ENCODE results near the gene SUSD1.
A peak's percentile ranks its signal among the peaks of the same experiment; 100 is the strongest.

Gene SUSD1

GRCh38 chr9:112110094-112110776, 64.9 kb downstream of the SUSD1 start:
- H3K4me1 ChIP-seq (ENCODE audit: control insufficient read depth in 1 of 2, insufficient read depth in 2 of 2, low read length in 2 of 2): no peaks in the 10 kb centered on the region
- H3K9me3 ChIP-seq (ENCODE audit: control insufficient read depth in 1 of 2, low read length in 2 of 2): no peaks in the 10 kb centered on the region
- no peak overlapping the region for H3K9ac ChIP-seq (ENCODE audit: low read depth in 1 of 2, low read length in 2 of 2)
- H3K27ac ChIP-seq (ENCODE audit: low read depth, low read length): no peak overlapping the region
- H3K4me3 ChIP-seq (ENCODE audit: low read depth in 1 of 2, low read length in 2 of 2): no peak overlapping the region
- no peaks in the 10 kb centered on the region for H3K27me3 ChIP-seq (ENCODE audit: control insufficient read depth in 1 of 2, insufficient read depth in 2 of 2, low read length in 2 of 2)
- H3K36me3 ChIP-seq (ENCODE audit: control insufficient read depth in 1 of 2, insufficient read depth in 2 of 2, low read length in 2 of 2): peaks cover 4 to 8% of the 10 kb centered on the region in 2 donors

- Histone ChIP-seq H3K9ac (ENCODE audit: low read depth in 1 of 2, low read length in 2 of 2) (no peak overlapping the region), H3K27me3 (ENCODE audit: control insufficient read depth in 1 of 2, insufficient read depth in 2 of 2, low read length in 2 of 2) (no peaks in the 10 kb centered on the region), H3K36me3 (ENCODE audit: control insufficient read depth in 1 of 2, insufficient read depth in 2 of 2, low read length in 2 of 2) (peaks cover 0 to 5% of the 10 kb centered on the region in 2 donors), H3K4me3 (ENCODE audit: low read depth in 1 of 2, low read length in 2 of 2) (no peak overlapping the region), H3K9me3 (ENCODE audit: control insufficient read depth in 1 of 2, low read length in 2 of 2) (no peaks in the 10 kb centered on the region), H3K4me1 (ENCODE audit: control insufficient read depth in 1 of 2, insufficient read depth in 2 of 2, low read length in 2 of 2) (no peaks in the 10 kb centered on the region), H3K27ac (ENCODE audit: low read depth, low read length) (no peak overlapping the region)
Measured at GRCh38 chr9:112104901-112105300, 70.2 kb downstream of the SUSD1 start.

- no peaks in the 10 kb centered on the region for H3K4me1 ChIP-seq (ENCODE audit: control insufficient read depth in 1 of 2, insufficient read depth in 2 of 2, low read length in 2 of 2)
- H3K9ac ChIP-seq (ENCODE audit: low read depth in 1 of 2, low read length in 2 of 2): no peak overlapping the region
- H3K9me3 ChIP-seq (ENCODE audit: control insufficient read depth in 1 of 2, low read length in 2 of 2): no peaks in the 10 kb centered on the region
- H3K4me3 ChIP-seq (ENCODE audit: low read depth in 1 of 2, low read length in 2 of 2): no peak overlapping the region
- peaks cover 1 to 5% of the 10 kb centered on the region in 2 donors for H3K36me3 ChIP-seq (ENCODE audit: control insufficient read depth in 1 of 2, insufficient read depth in 2 of 2, low read length in 2 of 2)
- H3K27ac ChIP-seq (ENCODE audit: low read depth, low read length): no peak overlapping the region
- no peaks in the 10 kb centered on the region for H3K27me3 ChIP-seq (ENCODE audit: control insufficient read depth in 1 of 2, insufficient read depth in 2 of 2, low read length in 2 of 2)
Measured at GRCh38 chr9:112104401-112104800, 70.7 kb downstream of the SUSD1 start.

- peaks cover 3 to 5% of the 10 kb centered on the region in 2 donors for H3K36me3 ChIP-seq (ENCODE audit: control insufficient read depth in 1 of 2, insufficient read depth in 2 of 2, low read length in 2 of 2)
- no peaks in the 10 kb centered on the region for H3K9me3 ChIP-seq (ENCODE audit: control insufficient read depth in 1 of 2, low read length in 2 of 2)
- H3K4me3 ChIP-seq (ENCODE audit: low read depth in 1 of 2, low read length in 2 of 2): no peak overlapping the region
- no peaks in the 10 kb centered on the region for H3K4me1 ChIP-seq (ENCODE audit: control insufficient read depth in 1 of 2, insufficient read depth in 2 of 2, low read length in 2 of 2)
- no peaks in the 10 kb centered on the region for H3K27me3 ChIP-seq (ENCODE audit: control insufficient read depth in 1 of 2, insufficient read depth in 2 of 2, low read length in 2 of 2)
- no peak overlapping the region for H3K27ac ChIP-seq (ENCODE audit: low read depth, low read length)
- H3K9ac ChIP-seq (ENCODE audit: low read depth in 1 of 2, low read length in 2 of 2): no peak overlapping the region
Measured at GRCh38 chr9:112103405-112103804, 71.7 kb downstream of the SUSD1 start.

- H3K9ac ChIP-seq (ENCODE audit: low read depth in 1 of 2, low read length in 2 of 2): no peak overlapping the region
- H3K4me1 ChIP-seq (ENCODE audit: control insufficient read depth in 1 of 2, insufficient read depth in 2 of 2, low read length in 2 of 2): peaks cover 10 to 17% of the 10 kb centered on the region in 2 donors
- no peaks in the 10 kb centered on the region for H3K27me3 ChIP-seq (ENCODE audit: control insufficient read depth in 1 of 2, insufficient read depth in 2 of 2, low read length in 2 of 2)
- no peak overlapping the region for H3K4me3 ChIP-seq (ENCODE audit: low read depth in 1 of 2, low read length in 2 of 2)
- no peak overlapping the region for H3K27ac ChIP-seq (ENCODE audit: low read depth, low read length)
- no peaks in the 10 kb centered on the region for H3K9me3 ChIP-seq (ENCODE audit: control insufficient read depth in 1 of 2, low read length in 2 of 2)
- H3K36me3 ChIP-seq (ENCODE audit: control insufficient read depth in 1 of 2, insufficient read depth in 2 of 2, low read length in 2 of 2): peaks cover 0 to 3% of the 10 kb centered on the region in 2 donors
Measured at GRCh38 chr9:112097712-112098688, 77.1 kb downstream of the SUSD1 start.

GRCh38 chr9:112094948-112095681, 80.0 kb downstream of the SUSD1 start:
- Histone ChIP-seq H3K9me3 (ENCODE audit: control insufficient read depth in 1 of 2, low read length in 2 of 2) (no peaks in the 10 kb centered on the region), H3K4me1 (ENCODE audit: control insufficient read depth in 1 of 2, insufficient read depth in 2 of 2, low read length in 2 of 2) (peaks cover 10 to 23% of the 10 kb centered on the region in 2 donors), H3K27ac (ENCODE audit: low read depth, low read length) (peak overlapping the region; percentile 35), H3K4me3 (ENCODE audit: low read depth in 1 of 2, low read length in 2 of 2) (peak overlapping the region; percentile 57 to 61), H3K36me3 (ENCODE audit: control insufficient read depth in 1 of 2, insufficient read depth in 2 of 2, low read length in 2 of 2) (peaks cover 0 to 3% of the 10 kb centered on the region in 2 donors), H3K27me3 (ENCODE audit: control insufficient read depth in 1 of 2, insufficient read depth in 2 of 2, low read length in 2 of 2) (no peaks in the 10 kb centered on the region), H3K9ac (ENCODE audit: low read depth in 1 of 2, low read length in 2 of 2) (no peak overlapping the region)

- Histone ChIP-seq H3K9ac (ENCODE audit: low read depth in 1 of 2, low read length in 2 of 2) (no peak overlapping the region), H3K27me3 (ENCODE audit: control insufficient read depth in 1 of 2, insufficient read depth in 2 of 2, low read length in 2 of 2) (no peaks in the 10 kb centered on the region), H3K4me3 (ENCODE audit: low read depth in 1 of 2, low read length in 2 of 2) (no peak overlapping the region), H3K9me3 (ENCODE audit: control insufficient read depth in 1 of 2, low read length in 2 of 2) (no peaks in the 10 kb centered on the region), H3K27ac (ENCODE audit: low read depth, low read length) (no peak overlapping the region), H3K36me3 (ENCODE audit: control insufficient read depth in 1 of 2, insufficient read depth in 2 of 2, low read length in 2 of 2) (peaks cover 0 to under 1% of the 10 kb centered on the region in 2 donors), H3K4me1 (ENCODE audit: control insufficient read depth in 1 of 2, insufficient read depth in 2 of 2, low read length in 2 of 2) (peaks cover 10 to 23% of the 10 kb centered on the region in 2 donors)
Measured at GRCh38 chr9:112094241-112094640, 80.9 kb downstream of the SUSD1 start.

GRCh38 chr9:112093870-112094216, 81.3 kb downstream of the SUSD1 start:
- Histone ChIP-seq H3K4me3 (ENCODE audit: low read depth in 1 of 2, low read length in 2 of 2) (no peak overlapping the region), H3K27me3 (ENCODE audit: control insufficient read depth in 1 of 2, insufficient read depth in 2 of 2, low read length in 2 of 2) (no peaks in the 10 kb centered on the region), H3K27ac (ENCODE audit: low read depth, low read length) (no peak overlapping the region), H3K36me3 (ENCODE audit: control insufficient read depth in 1 of 2, insufficient read depth in 2 of 2, low read length in 2 of 2) (no peaks in the 10 kb centered on the region), H3K4me1 (ENCODE audit: control insufficient read depth in 1 of 2, insufficient read depth in 2 of 2, low read length in 2 of 2) (peaks cover 10 to 23% of the 10 kb centered on the region in 2 donors), H3K9ac (ENCODE audit: low read depth in 1 of 2, low read length in 2 of 2) (no peak overlapping the region), H3K9me3 (ENCODE audit: control insufficient read depth in 1 of 2, low read length in 2 of 2) (no peaks in the 10 kb centered on the region)

GRCh38 chr9:112093147-112093869, 81.8 kb downstream of the SUSD1 start:
- no peak overlapping the region for H3K27ac ChIP-seq (ENCODE audit: low read depth, low read length)
- H3K4me1 ChIP-seq (ENCODE audit: control insufficient read depth in 1 of 2, insufficient read depth in 2 of 2, low read length in 2 of 2): peaks cover 10 to 23% of the 10 kb centered on the region in 2 donors
- H3K36me3 ChIP-seq (ENCODE audit: control insufficient read depth in 1 of 2, insufficient read depth in 2 of 2, low read length in 2 of 2): peaks cover 0 to 4% of the 10 kb centered on the region in 2 donors
- no peaks in the 10 kb centered on the region for H3K9me3 ChIP-seq (ENCODE audit: control insufficient read depth in 1 of 2, low read length in 2 of 2)
- H3K4me3 ChIP-seq (ENCODE audit: low read depth in 1 of 2, low read length in 2 of 2): no peak overlapping the region
- no peak overlapping the region for H3K9ac ChIP-seq (ENCODE audit: low read depth in 1 of 2, low read length in 2 of 2)
- H3K27me3 ChIP-seq (ENCODE audit: control insufficient read depth in 1 of 2, insufficient read depth in 2 of 2, low read length in 2 of 2): no peaks in the 10 kb centered on the region

Data from duodenal mucosa (tissue), 2 donors.